ENCODE measurements around the gene LZTS2. TPM values are rescaled to one million over a fixed set of nuclear protein-coding genes. Genes with fewer than 3 reads are reported as not detected.

Gene LZTS2
- total and polyA plus RNA-seq, 2 of the 8 experiments (the other 6 are each of a cell fraction or from before 2014, with no cell fraction given) = 75.7 to 99.5 TPM

DNA sequence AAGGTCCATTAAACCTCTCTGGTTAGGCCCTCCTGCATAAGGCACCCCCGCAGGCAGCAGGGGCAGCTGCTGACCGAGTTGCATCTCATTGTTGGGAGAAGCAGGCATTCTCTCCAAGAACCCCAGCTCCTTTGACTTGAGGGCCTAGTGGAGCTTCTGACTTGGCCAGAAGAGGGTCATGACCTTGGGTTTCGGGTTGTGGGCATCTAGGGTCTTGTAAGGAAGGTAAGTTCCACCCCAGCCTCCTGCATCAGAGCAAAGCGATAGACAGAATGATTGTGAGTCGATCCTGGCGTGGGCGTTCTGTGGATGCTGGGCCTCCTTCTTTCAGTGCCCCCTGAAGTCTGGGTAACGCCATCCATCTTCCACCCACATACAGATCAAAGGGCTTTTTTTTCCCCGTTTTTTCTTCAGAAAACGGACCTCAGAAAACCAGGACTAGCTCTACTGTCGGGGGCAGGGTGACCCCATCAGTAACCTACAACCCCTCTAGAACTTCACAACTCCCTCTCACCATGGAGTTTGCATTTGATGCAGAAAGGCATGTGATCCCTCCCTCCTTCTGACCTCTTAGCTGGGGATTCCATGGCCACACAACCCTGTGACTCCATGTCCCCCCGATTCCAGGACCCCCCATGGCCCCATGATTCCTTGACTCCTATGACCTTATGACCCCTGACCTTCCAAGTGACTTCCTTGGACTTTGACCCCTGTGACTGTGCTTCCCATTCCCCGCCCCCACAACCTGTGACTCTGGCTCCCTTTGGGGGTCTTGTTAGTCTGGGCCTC is 27.3 kb upstream of the LZTS2 start:
- Histone ChIP-seq H3K27ac (ENCODE audit: low read depth, low read length) (no peak overlapping the region), H3K27me3 (replicated peaks in 1 of 4; ENCODE audit: control insufficient read depth in 3 of 4, extremely low read depth in 1 of 4, insufficient read depth in 3 of 4, low read length in 3 of 4) (peaks cover 0 to 3% (median 1%) of the 10 kb centered on the region in 4 experiments; a peak in 1 of 7 replicates), H3K36me3 (ENCODE audit: control insufficient read depth in 2 of 4, insufficient read depth in 4 of 4, low read length in 3 of 4) (no peaks in the 10 kb centered on the region), H2BK120ac (replicated peaks; ENCODE audit: low read depth, low read length) (no peak overlapping the region), H3K9ac (replicated peaks in 1 of 4; ENCODE audit: extremely low read depth in 1 of 4, low read depth in 3 of 4, low read length in 3 of 4) (no peak overlapping the region), H3K23ac (ENCODE audit: insufficient read length) (no peak overlapping the region), H3K56ac (replicated peaks; ENCODE audit: insufficient read length, low read depth, low read length) (no peak overlapping the region), H4K5ac (ENCODE audit: insufficient read length, low read depth, low read length) (no peak overlapping the region), H3K79me2 (ENCODE audit: control insufficient read depth in 1 of 2, insufficient read depth in 2 of 2, low read length in 2 of 2) (no peaks in the 10 kb centered on the region), H3K23me2 (ENCODE audit: low read depth, low read length) (peaks cover 9% of the 10 kb centered on the region), H4K8ac (ENCODE audit: extremely low read depth, insufficient read depth, low read length) (no peak overlapping the region), H4K91ac (replicated peaks; ENCODE audit: insufficient read length, low read length) (no peak overlapping the region), H3K18ac (ENCODE audit: extremely low read depth, low read length) (no peak overlapping the region), H3K4me2 (ENCODE audit: insufficient read depth in 1 of 2, low read depth in 2 of 2, low read length in 2 of 2) (peak overlapping the region in 1 of 2 experiments; percentile 29; a peak in 1 of 4 replicates), H2BK5ac (ENCODE audit: low read depth, low read length) (no peak overlapping the region), H3K4me1 (replicated peaks in 1 of 4; ENCODE audit: control insufficient read depth in 3 of 4, insufficient read depth in 4 of 4, low read length in 3 of 4) (peaks cover 7 to 19% (median 10%) of the 10 kb centered on the region in 4 experiments), H2BK20ac (ENCODE audit: low read length) (no peak overlapping the region), H3K14ac (ENCODE audit: insufficient read length) (no peak overlapping the region), H3K9me3 (ENCODE audit: insufficient read depth in 2 of 2, low read depth in 1 of 2, low read length in 1 of 2) (no peaks in the 10 kb centered on the region), H2BK12ac (ENCODE audit: low read depth, low read length) (no peak overlapping the region), H2BK15ac (ENCODE audit: low read length) (no peak overlapping the region), H4K20me1 (replicated peaks in 1 of 2; ENCODE audit: control insufficient read depth in 1 of 2, insufficient read depth in 2 of 2, low read length in 2 of 2) (peaks cover 0 to 11% of the 10 kb centered on the region in 2 experiments), H3K4me3 (ENCODE audit: extremely low read depth in 1 of 4, insufficient read depth in 2 of 4, low read depth in 3 of 4, low read length in 4 of 4) (peak overlapping the region in 1 of 4 experiments; percentile 2; a peak in 1 of 8 replicates), H2AK5ac (ENCODE audit: low read depth, low read length) (no peak overlapping the region), H3K79me1 (ENCODE audit: low read depth, low read length) (no peaks in the 10 kb centered on the region), H2AFZ (ENCODE audit: low read length) (no peak overlapping the region), H3K4ac (replicated peaks; ENCODE audit: insufficient read length, low read depth, low read length) (no peak overlapping the region)
- no peak for FAIRE-seq
- ChIA-PET CTCF (ENCODE audit: partially characterized antibody) (interaction anchor here (1.0 to 3.0 kb wide), 7 partner anchors 14 to 69 kb away, joined by 3 to 15 read pairs (median 4); no protein-coding TSS in a partner anchor), POLR2A (ENCODE audit: partially characterized antibody) (interaction anchor here (0.7 to 2.9 kb wide), 4 partner anchors 13 to 25 kb away, joined by 3 to 10 read pairs (median 4); partner anchors contain the start of genes MRPL43 and TWNK)
- TF ChIP-seq CTCF (IDR thresholded peaks at IDR 0.05; ENCODE audit: control extremely low read depth in 1 of 3, insufficient read depth in 1 of 3, low read depth in 1 of 3, low read length in 3 of 3) = peak in 1 of 3 experiments; percentile 1; a peak in 1 of 4 replicates
- TF ChIP-seq BRCA1 (IDR thresholded peaks at IDR 0.05; ENCODE audit: low read depth, low read length) = no peak
- no peak for DNase-seq (ENCODE audit: low read depth in 1 of 2, low spot score in 2 of 2)
- 85% methylated on average over 12 of the region's 13 CpGs; no CpG with 5 or more reads in 1 of the 2 experiments for WGBS, 2 experiments (ENCODE audit: extremely low coverage in 1 of 2, insufficient coverage in 1 of 2, insufficient read length in 1 of 2, insufficient replicate concordance in 2 of 2, low coverage in 1 of 2, low lambda C conversion rate in 2 of 2, missing lambda C conversion rate in 1 of 2)
